H9 (cell line): ENCODE results near the gene PCSK6. TPM values are rescaled to one million over a fixed set of nuclear protein-coding genes. Genes with fewer than 3 reads are reported as not detected.

Source experiments
- DNase-seq: peaks from one replicate; pipeline ENCODE4 v3.0.0-alpha.2; 2017
- H2AFZ ChIP-seq: one replicate; pipeline ENCODE4 v1.6.1; 2013; ENCODE audit warnings: mild to moderate bottlenecking, low read length, control low read depth, moderate library complexity
- H2AK5ac ChIP-seq: 2 replicates; pipeline ENCODE4 v1.6.1; 2013; ENCODE audit warnings: low read length, control low read depth, mixed read lengths; ENCODE audit not compliant: insufficient read length
- H2BK120ac ChIP-seq: one replicate; pipeline ENCODE4 v1.6.1; 2013; ENCODE audit warnings: low read depth, mild to moderate bottlenecking, low read length, control low read depth, inconsistent platforms; ENCODE audit not compliant: poor library complexity, severe bottlenecking
- H2BK12ac ChIP-seq: 2 replicates; pipeline ENCODE4 v1.6.1; 2013; ENCODE audit warnings: low read length, control low read depth, mixed read lengths, low read depth; ENCODE audit not compliant: insufficient read length
- H2BK15ac ChIP-seq: 2 replicates; pipeline ENCODE4 v1.6.1; 2013; ENCODE audit warnings: low read depth, low read length, control low read depth
- H2BK20ac ChIP-seq: one replicate; pipeline ENCODE4 v1.6.1; 2013; ENCODE audit warnings: low read depth, mild to moderate bottlenecking, low read length, control low read depth, inconsistent platforms; ENCODE audit not compliant: poor library complexity, severe bottlenecking
- H2BK5ac ChIP-seq: 2 replicates; pipeline ENCODE4 v1.6.1; 2013; ENCODE audit warnings: low read length, control low read depth, mixed read lengths; ENCODE audit not compliant: insufficient read length
- H3K14ac ChIP-seq: 2 replicates; pipeline ENCODE4 v1.6.1; 2013; ENCODE audit warnings: low read length, control low read depth; ENCODE audit not compliant: insufficient read depth
- H3K18ac ChIP-seq: 2 replicates; pipeline ENCODE4 v1.6.1; 2013; ENCODE audit warnings: low read depth, mild to moderate bottlenecking, mixed read lengths, low read length, control low read depth; ENCODE audit not compliant: insufficient read length
- H3K23ac ChIP-seq: 2 replicates; pipeline ENCODE4 v1.6.1; 2013; ENCODE audit warnings: low read length, control low read depth, mixed read lengths, low read depth; ENCODE audit not compliant: insufficient read length
- H3K23me2 ChIP-seq: 2 replicates; pipeline ENCODE4 v1.6.1; 2013; ENCODE audit warnings: low read depth, mild to moderate bottlenecking, mixed read lengths, low read length, control low read depth; ENCODE audit not compliant: insufficient read length, poor library complexity, severe bottlenecking
- H3K27ac ChIP-seq: 2 replicates; pipeline ENCODE4 v1.5.1; 2013; ENCODE audit warnings: low read length, control low read depth, mixed read lengths, low read depth; ENCODE audit not compliant: insufficient read length
- H3K27me3 ChIP-seq: 2 replicates; pipeline ENCODE4 v1.6.1; 2013; ENCODE audit warnings: low read length, control low read depth, inconsistent platforms; ENCODE audit not compliant: insufficient read depth
- H3K4ac ChIP-seq: 2 replicates; pipeline ENCODE4 v1.6.1; 2013; ENCODE audit warnings: low read depth, mild to moderate bottlenecking, control low read depth, inconsistent platforms, low read length, moderate library complexity
- H3K4me1 ChIP-seq: 2 replicates; pipeline ENCODE4 v1.6.1; 2013; ENCODE audit warnings: low read length, control low read depth, inconsistent platforms; ENCODE audit not compliant: insufficient read depth
- H3K4me2 ChIP-seq: 2 replicates; pipeline ENCODE4 v1.6.1; 2013; ENCODE audit warnings: low read length, control low read depth, mixed read lengths; ENCODE audit not compliant: insufficient read length, insufficient read depth
- H3K56ac ChIP-seq: 2 replicates; pipeline ENCODE4 v1.6.1; 2013; ENCODE audit warnings: low read depth, mild to moderate bottlenecking, mixed read lengths, low read length, control low read depth; ENCODE audit not compliant: insufficient read length
- H3K79me1 ChIP-seq: 2 replicates; pipeline ENCODE4 v1.6.1; 2013; ENCODE audit warnings: low read depth, mild to moderate bottlenecking, moderate library complexity, low read length, control low read depth, inconsistent platforms; ENCODE audit not compliant: insufficient read depth, poor library complexity, severe bottlenecking
- H3K79me2 ChIP-seq: 2 replicates; pipeline ENCODE4 v1.6.1; 2013; ENCODE audit warnings: low read length, control low read depth, inconsistent platforms; ENCODE audit not compliant: insufficient read depth
- H3K9ac ChIP-seq: 2 replicates; pipeline ENCODE4 v1.6.1; 2013; ENCODE audit warnings: low read length, control low read depth, mixed read lengths; ENCODE audit not compliant: insufficient read length; ENCODE audit errors: extremely low read depth
- H3K9me3 ChIP-seq: one replicate; pipeline ENCODE4 v1.6.1; 2013; ENCODE audit warnings: low read depth, low read length, inconsistent platforms; ENCODE audit not compliant: control insufficient read depth
- H3T11ph ChIP-seq: one replicate; pipeline ENCODE4 v1.6.1; 2013; ENCODE audit warnings: mild to moderate bottlenecking, low read length, control low read depth, inconsistent platforms
- H4K20me1 ChIP-seq: one replicate; pipeline ENCODE4 v1.6.1; 2013; ENCODE audit not compliant: control insufficient read depth, insufficient read length, insufficient read depth
- H4K5ac ChIP-seq: 2 replicates; pipeline ENCODE4 v1.6.1; 2013; ENCODE audit warnings: low read depth, mild to moderate bottlenecking, mixed read lengths, low read length, control low read depth; ENCODE audit not compliant: insufficient read length
- H4K8ac ChIP-seq: replicated peaks from 2 replicates; pipeline ENCODE4 v1.6.1; 2013; ENCODE audit warnings: low read length, control low read depth, mixed read lengths, low read depth; ENCODE audit not compliant: insufficient read length
- H4K91ac ChIP-seq: 2 replicates; pipeline ENCODE4 v1.6.1; 2013; ENCODE audit warnings: low read depth, mild to moderate bottlenecking, moderate library complexity, mixed read lengths, low read length, control low read depth; ENCODE audit not compliant: insufficient read length
- H3K27ac Mint-ChIP-seq, 3 experiments: 2 replicates in 2 of 3; 3 replicates in 1 of 3; pipeline ENCODE4 v1.8.0; 2020 to 2021; ENCODE audit warnings: mixed read lengths in 3 of 3, mild to moderate bottlenecking in 1 of 3, moderate library complexity in 1 of 3
- H3K27me3 Mint-ChIP-seq: 2 replicates; pipeline ENCODE4 v1.8.0; 2021; ENCODE audit warnings: low read depth, mild to moderate bottlenecking, moderate library complexity, mixed read lengths
- H3K36me3 Mint-ChIP-seq, 3 experiments: 2 replicates in 2 of 3; 3 replicates in 1 of 3; pipeline ENCODE4 v1.8.0; 2020 to 2021; ENCODE audit warnings: low read depth in 3 of 3, mixed read lengths in 3 of 3; ENCODE audit not compliant: insufficient read depth in 1 of 3
- H3K4me1 Mint-ChIP-seq, 2 experiments: 2 replicates each; pipeline ENCODE4 v1.8.0; 2020; ENCODE audit warnings: mixed read lengths in 2 of 2
- H3K4me3 Mint-ChIP-seq, 2 experiments: 2 replicates in 1 of 2; 3 replicates in 1 of 2; pipeline ENCODE4 v1.8.0; 2020 to 2021; ENCODE audit warnings: mild to moderate bottlenecking in 2 of 2, mixed read lengths in 2 of 2, moderate library complexity in 1 of 2
- H3K9me3 Mint-ChIP-seq, 2 experiments: 2 replicates in 1 of 2; 3 replicates in 1 of 2; pipeline ENCODE4 v1.8.0; 2020; ENCODE audit warnings: mild to moderate bottlenecking in 2 of 2, mixed read lengths in 2 of 2, moderate library complexity in 1 of 2
- whole genome bisulfite sequencing: extraction: QIAGEN DNeasy Blood & Tissue Kit; methylation state at CpG from one replicate; pipeline ENCODE4 v1.1.7; 2013; ENCODE audit warnings: missing lambda C conversion rate, low lambda C conversion rate, mixed read lengths; ENCODE audit not compliant: insufficient read length; ENCODE audit errors: extremely low coverage; 5-methylcytosine and 5-hydroxymethylcytosine counted together
- total RNA-seq: library from RNA; stranded (reverse); gene quantifications from 2 replicates; pipeline ENCODE4 v1.2.1, GENCODE V29; 2021
- TF ChIP-seq, protein P1 (sequence below): fragments of 200-600 bp; sonication (generic); conservative IDR thresholded peaks from 3 replicates; pipeline ENCODE4 v1.8.0; 2021; ENCODE audit warnings: antibody characterized with exemption, mild to moderate bottlenecking

PCSK6 gene
- total RNA-seq, 1 experiment from 2014 or later = 4.0 TPM

DNA sequence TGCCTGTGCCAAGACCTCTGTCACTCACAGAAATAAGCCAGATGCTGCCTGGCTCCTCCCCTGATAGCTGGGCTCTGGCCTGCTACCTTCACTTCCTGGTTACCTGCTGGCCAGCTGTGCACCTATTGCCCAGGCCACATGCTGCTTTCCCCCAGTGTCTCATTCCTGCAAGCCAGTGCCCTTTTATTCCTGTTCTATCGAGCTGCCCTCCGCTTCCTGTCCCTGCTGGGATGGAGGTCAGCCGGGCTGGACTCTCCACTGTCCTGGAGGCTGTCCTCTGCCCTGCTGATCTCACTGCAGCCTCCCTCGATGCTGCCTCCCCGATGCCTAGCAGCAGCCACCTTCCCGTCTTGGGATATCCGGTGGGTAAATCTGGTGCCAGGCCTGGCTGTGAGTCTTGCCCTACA, 157.4 kb downstream of the PCSK6 start:
- Histone ChIP-seq H3K23ac (no peak overlapping the region), H3K9me3 (peaks cover 7% of the 10 kb centered on the region), H3K79me1 (no peaks in the 10 kb centered on the region), H3T11ph (no peak overlapping the region), H2BK15ac (no peak overlapping the region), H3K9ac (no peak overlapping the region), H2BK120ac (no peak overlapping the region), H3K4me2 (no peak overlapping the region), H2AK5ac (no peak overlapping the region), H2BK12ac (no peak overlapping the region), H3K27me3 (no peaks in the 10 kb centered on the region; the same call in 1 of the 2 replicates), H4K91ac (no peak overlapping the region), H3K56ac (no peak overlapping the region), H4K8ac (no peak overlapping the region), H3K18ac (no peak overlapping the region), H3K4me1 (no peaks in the 10 kb centered on the region), H2BK20ac (no peak overlapping the region), H3K79me2 (no peaks in the 10 kb centered on the region), H3K23me2 (no peaks in the 10 kb centered on the region), H3K14ac (no peak overlapping the region; the same call in 1 of the 2 replicates), H4K5ac (no peak overlapping the region), H2BK5ac (no peak overlapping the region), H4K20me1 (no peaks in the 10 kb centered on the region), H3K27ac (no peak overlapping the region), H2AFZ (no peak overlapping the region), H3K4ac (no peak overlapping the region)
- TF ChIP-seq, protein P1, sequence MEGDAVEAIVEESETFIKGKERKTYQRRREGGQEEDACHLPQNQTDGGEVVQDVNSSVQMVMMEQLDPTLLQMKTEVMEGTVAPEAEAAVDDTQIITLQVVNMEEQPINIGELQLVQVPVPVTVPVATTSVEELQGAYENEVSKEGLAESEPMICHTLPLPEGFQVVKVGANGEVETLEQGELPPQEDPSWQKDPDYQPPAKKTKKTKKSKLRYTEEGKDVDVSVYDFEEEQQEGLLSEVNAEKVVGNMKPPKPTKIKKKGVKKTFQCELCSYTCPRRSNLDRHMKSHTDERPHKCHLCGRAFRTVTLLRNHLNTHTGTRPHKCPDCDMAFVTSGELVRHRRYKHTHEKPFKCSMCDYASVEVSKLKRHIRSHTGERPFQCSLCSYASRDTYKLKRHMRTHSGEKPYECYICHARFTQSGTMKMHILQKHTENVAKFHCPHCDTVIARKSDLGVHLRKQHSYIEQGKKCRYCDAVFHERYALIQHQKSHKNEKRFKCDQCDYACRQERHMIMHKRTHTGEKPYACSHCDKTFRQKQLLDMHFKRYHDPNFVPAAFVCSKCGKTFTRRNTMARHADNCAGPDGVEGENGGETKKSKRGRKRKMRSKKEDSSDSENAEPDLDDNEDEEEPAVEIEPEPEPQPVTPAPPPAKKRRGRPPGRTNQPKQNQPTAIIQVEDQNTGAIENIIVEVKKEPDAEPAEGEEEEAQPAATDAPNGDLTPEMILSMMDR = no peak
- H3K36me3 Mint-ChIP-seq = peaks cover 5 to 8% (median 6%) of the 10 kb centered on the region in 3 experiments
- H3K27me3 Mint-ChIP-seq = peaks cover 89% of the 10 kb centered on the region
- H3K9me3 Mint-ChIP-seq = peaks cover 13% of the 10 kb centered on the region in 2 experiments; a peak in 4 of 5 replicates
- no peak overlapping the region for H3K27ac Mint-ChIP-seq
- no peaks in the 10 kb centered on the region for H3K4me1 Mint-ChIP-seq
- no peak for DNase-seq
- no peak overlapping the region for H3K4me3 Mint-ChIP-seq
- WGBS = no CpG with 5 or more reads among the region's 7 CpGs
